ENCODE measurements around the gene YPEL5.
A peak's percentile ranks its signal among the peaks of the same experiment; 100 is the strongest.

YPEL5 gene

DNA sequence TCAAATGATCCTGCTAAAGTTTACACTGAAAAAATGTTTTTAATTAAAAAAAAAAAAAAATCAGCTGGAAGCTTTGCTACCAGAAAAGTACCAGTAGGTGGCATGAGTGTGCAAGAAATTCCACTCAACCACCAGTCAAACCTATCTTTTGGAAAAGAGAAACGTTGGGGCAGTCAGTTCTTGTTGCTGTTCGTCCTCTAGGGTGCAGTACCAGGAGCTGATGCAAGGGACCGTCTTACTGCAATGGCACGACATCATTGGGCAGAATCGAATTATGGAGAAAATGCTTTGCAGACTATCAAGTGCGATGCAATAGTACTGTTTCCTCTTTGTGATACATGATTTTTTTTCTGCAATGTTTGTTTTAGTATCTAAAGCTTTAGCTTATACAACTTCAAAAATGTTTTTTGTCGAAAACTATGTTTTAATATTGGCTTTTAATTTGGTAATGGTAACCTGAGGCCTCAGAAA is 18.3 kb downstream of the YPEL5 start:
- peak; percentile 90 for DNase-seq (ENCODE audit: low spot score)

DNA sequence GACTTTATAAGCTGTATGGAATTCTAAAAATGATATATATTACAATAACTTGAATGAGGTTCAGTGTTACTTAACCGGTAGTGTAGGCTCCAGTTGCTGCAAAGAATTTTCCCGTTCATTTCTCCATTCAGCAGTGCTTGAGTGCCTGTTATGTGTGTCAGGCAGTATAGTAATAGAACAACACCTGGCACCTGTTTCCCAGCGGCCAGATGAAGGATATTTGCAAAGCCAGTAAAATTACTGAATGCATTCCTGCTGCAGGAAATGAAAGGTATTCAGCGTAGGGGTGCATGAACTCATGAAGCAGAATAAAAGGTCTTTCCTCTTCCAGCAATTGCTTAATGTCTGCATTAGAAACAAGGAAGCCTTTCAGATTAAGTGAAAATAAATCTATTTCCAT is 18.8 kb downstream of the YPEL5 start:
- DNase-seq (ENCODE audit: low spot score): no peak

DNA sequence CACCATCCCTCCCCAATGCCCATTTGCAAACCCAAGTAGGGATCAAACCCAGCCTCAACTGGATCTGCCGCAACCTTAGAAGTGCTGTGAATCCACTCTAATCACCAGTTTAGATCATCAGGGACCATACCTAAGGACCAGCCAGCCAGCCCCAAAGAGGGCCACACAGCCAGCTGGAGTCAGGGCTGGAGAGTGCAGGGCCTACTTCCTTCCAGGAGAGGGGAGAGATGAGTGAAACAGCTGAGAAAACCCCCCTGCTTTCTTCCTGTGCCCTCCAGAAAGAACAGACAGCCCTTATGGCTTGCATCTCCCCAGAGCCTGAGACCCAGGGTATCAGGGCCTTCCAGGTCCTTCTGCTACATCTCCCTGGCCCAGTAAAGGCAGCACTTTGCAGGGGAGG is 25.8 kb downstream of the YPEL5 start:
- no peak for DNase-seq (ENCODE audit: low spot score)

DNA sequence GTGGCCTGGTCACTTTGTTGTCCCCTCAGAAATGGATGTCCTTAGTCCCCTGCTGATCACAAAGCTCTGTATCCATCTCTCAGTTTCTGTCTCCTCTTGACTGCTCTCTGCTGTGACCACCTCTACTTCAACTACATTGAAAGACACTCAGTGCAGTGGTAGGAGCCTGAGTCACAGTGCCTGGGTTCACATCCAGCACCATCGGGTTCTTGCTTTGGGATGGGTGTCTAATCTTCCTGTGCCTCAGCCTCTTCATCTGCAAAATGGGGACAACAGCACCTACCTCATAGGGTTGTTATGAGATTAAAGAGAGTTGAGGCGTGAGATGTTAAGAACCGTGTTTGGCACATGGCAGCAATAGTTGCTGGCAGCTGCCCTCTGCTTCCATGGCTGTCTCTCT is 30.6 kb downstream of the YPEL5 start:
- DNase-seq (ENCODE audit: low spot score): no peak

DNA sequence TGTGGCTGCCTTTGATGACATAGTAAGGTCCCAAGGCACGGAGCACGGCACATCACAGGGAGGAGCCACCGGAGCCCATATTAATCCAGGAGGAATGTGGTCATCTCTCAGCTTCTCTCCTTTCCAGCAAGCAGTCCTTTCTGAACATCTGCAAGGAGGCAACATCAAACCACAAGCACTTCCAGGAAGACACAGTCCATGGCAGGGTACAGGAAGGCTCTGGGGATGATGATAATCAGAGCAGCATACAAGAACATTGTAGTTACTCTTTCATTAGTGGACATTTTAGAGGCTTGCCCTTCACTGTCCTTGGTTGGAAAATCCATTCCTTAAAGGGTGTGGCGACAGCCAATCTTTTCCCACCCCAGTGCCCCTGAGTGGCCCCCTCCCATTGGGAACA is 31.1 kb downstream of the YPEL5 start:
- DNase-seq (ENCODE audit: low spot score): no peak

DNA sequence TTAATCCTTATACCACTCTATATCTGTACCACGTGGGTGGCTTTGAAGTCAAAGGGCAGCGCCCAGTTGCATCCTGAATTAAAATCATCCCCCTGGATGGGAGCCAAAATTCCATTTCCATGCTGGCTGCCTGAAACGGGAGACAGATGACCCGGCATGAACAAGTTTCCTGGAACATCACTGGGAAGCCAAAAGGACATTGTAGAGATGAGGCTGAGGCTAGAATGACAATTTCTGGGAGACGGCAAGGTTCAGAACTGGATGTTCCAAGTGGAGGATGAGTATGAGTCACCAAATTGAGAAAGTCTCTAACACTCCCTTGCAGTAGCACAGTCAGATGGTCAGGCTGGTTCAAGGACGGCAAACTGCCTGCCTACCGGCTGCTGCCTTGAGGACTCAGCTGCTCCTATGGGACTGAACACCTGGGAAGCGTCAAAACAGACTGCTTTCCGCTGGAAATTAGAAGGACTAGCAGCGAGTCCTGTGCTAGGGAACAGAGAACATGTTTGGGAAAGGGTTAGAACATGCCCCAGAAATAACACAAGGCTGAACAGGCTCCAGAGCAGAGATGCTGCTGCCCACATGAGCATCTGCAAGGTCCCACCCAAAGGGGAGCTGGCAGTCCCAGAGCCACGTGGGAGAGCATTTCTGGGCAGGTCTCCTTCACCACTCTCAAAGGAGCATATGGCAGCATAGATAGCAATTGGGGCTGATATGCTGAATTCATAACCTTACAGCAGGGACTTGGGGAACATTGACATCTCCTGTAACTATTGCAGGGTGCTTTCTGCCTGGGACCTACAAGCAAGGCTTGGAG is 32.0 kb downstream of the YPEL5 start:
- peak; percentile 36 for DNase-seq (ENCODE audit: low spot score)

DNA sequence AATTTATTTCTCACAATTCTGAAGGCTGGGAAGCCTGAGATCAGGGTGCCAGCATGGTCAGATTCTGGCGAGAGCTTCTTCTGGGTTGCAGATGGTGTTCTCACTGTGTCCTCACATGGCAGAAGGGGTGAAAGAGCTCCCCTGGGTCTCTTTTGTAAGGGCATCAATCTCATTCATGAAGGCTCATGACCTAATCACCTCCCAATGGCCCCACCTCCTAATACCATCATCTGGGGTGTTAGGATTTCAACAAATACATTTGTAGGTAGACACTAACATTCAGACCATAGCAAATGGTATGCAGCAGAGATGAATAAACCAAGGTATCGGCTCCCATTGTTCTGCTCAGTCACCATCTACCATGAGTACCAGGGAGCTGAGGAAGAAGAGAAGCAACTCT is 32.7 kb downstream of the YPEL5 start:
- no peak for DNase-seq (ENCODE audit: low spot score)

DNA sequence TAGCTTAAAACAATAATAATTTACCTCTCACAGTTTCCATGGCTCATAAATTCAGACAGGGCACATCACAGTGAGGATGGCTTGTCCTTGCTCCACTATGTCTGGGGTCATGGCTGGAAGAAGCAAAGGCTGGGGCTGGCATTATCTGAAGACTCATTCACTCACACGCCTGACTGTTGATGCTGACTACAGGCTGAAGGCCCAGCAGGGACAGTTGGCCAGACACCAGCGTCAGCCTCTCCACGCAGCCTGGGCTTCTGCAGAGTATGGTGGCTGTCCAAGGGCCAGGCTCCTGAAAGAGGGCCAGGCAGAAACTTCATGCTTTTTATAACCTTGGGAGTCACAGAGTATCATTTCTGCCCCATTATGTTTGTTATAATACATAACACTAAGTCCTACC is 33.4 kb downstream of the YPEL5 start:
- DNase-seq (ENCODE audit: low spot score): no peak

DNA sequence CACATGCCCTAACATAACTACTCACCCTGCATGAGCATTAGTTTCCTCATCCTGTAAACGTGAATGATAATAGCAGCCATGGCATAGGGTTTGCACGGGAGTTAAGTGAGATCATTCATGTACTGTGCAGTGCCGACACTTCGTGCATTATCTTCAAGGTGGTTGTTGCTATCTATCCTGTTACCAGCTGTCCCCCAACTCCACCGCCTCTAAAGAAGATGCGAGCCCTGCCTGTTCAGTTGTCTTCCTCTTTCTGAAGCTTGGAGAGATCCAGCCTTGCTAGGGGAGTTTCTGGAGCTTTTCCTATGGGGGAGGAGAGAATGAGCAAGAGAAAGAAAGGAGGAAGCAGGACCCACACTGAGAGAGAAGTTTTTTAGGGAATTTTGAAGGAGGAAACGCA is 34.4 kb downstream of the YPEL5 start:
- no peak for DNase-seq (ENCODE audit: low spot score)

DNA sequence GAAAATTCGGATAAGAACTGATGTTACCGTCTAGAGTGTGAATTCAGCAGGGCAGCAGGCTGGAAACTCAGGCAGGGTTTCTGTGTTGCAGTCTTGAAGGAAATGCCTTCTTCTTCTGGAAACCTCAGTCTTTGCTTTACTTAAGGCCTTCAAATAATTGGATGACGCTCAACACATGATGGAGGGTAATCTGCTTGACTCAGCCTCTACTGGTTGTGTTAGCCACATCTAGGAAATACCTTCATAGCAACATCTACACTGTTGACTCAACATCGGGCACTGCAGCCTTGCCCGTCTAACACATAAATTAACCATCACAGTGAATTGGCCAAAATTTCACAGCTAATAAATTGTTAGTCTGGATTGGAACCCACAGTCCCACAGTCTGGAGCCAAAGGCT is 37.2 kb downstream of the YPEL5 start:
- DNase-seq (ENCODE audit: low spot score): no peak

DNA sequence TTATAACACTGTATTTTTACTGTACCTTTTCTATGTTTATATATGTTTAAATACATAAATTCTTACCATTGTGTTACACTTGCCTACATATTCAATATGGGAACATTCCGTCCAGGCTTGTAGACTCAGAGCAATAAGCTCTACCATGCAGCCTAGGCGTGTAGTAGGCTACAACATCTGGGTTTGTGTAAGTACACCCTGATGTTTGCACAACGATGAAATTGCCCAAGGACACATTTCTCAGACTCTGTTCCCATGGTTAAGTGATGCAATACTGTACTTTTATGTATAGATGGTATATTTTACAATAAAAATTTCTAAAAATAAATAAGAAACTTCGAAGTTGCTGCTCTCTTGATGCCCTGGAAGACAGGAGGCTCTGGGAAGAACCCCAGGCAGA is 38.4 kb downstream of the YPEL5 start:
- no peak for DNase-seq (ENCODE audit: low spot score)

DNA sequence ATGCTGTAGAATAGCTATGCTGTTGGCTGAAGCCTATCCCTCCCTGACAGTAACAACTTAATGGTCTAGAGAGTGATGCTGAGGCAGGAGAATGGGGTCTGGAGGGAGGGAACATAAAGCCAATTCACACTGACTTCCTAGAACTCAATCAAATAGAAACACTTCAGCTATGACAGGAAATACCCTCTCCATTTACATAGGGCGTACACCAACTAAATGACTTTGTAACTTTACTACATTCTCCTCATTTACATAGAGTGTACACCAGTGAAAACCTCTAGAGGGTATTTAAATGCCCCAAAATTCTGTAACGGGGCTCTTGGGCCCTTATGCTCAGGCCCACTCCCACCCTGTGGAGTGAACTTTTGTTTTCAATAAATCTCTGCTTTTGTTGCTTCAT is 41.5 kb downstream of the YPEL5 start:
- no peak for DNase-seq (ENCODE audit: low spot score)

DNA sequence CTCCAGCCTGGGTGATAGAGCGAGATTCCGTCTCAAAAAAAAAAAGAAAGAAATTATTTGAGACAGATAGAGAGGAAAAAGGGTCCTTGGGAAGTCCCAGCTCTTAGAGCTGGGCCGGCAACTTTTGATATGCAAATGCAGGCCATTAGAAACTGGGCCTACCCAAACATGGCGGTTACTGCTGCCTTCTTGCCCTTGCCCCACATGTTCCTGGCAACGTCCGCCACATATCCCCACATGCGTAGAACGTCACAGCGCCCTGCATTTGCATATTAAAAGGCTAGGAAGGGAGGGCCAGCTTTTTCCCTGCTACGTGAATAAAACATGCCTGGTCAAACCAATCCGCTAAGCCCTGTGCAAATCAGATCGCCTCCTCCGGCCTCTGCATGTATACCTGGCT is 43.8 kb downstream of the YPEL5 start:
- DNase-seq (ENCODE audit: low spot score): no peak

DNA sequence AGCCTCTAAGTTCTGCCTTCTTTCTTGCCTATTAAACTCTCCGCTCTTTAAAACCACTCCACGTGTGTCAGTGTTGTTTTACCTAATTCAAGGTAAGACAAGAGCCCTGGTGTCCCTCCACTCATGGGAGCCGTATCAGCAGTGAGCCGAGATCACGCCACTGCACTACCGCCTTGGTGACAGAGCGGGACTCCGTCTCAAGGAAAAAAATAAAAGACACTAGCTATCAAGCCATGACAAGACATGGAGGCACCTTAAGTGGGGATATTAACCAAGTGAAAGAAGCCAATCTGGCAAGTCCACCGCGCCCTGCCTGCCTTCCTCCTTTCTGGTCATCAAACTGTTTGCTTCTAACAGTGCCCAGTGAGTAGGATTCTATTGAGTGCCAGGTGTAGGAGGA is 44.3 kb downstream of the YPEL5 start:
- DNase-seq (ENCODE audit: low spot score): no peak

DNA sequence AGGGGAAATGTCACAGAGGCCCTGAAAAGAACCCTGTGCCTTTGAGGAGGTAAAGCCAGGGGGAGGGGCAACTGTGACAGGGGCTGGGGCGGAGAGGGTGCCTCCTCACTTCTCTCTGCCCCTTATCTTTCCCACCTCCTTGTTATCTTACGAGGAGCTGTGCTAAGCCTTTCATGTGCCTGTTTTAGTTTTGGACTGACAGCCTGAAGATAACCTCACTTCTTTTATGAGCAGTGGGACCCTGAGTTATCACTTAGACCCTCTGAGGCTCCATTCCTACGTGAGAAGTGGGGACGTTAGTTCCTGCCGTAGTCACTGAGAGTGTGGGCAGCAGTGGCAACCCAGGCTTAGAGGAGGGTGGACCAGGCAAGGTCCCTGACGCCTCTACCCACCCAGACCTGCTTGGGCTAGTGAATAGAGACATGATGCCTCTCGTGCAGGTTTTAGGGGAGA is 45.0 kb downstream of the YPEL5 start:
- no peak for DNase-seq (ENCODE audit: low spot score)

DNA sequence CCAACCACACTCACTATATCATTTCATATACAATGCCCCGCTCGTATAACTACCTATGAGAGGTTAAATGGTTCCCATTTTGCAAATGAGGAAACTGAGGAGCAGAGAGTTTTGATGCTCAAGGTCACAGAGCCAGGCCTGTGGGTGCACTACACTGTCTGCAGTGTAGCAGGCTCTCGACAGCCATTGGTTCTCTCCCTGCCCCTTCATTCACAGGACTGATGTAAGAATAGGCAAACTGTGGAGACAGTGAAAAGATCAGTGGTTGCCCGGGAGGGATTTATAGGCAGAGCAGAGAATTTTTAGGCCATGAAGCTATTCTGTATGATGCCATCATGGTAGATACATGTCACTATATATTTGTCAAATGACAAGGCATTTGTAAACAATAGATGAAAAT is 45.5 kb downstream of the YPEL5 start:
- no peak for DNase-seq (ENCODE audit: low spot score)

DNA sequence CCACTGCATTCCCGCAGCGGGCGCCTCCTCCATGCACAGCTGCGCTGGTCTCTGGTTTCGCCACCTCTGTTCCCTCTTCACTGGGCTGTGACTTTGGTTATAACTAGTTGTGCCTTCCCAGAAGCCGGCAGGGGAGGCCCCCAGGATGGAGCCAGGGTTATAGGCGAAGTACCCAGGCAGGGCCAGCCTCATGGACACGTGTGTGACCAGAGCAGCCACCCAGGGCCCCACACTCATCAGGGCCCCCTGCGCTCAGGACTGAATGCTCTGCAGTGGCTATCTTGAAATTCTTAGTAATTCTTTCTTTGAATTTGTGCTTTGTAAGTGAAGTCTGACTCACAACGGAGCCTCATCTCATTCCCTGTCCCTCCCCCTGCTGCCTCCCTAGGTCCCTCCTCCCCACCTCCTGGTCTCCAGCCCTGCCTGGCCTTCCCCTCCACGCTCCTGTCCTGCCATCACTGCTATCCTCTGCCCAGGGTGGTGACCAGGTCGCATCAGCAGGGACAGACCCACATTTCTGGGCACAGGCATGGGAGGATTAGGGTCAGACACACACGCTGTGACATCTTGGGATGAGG is 46.4 kb downstream of the YPEL5 start:
- no peak for DNase-seq (ENCODE audit: low spot score)

DNA sequence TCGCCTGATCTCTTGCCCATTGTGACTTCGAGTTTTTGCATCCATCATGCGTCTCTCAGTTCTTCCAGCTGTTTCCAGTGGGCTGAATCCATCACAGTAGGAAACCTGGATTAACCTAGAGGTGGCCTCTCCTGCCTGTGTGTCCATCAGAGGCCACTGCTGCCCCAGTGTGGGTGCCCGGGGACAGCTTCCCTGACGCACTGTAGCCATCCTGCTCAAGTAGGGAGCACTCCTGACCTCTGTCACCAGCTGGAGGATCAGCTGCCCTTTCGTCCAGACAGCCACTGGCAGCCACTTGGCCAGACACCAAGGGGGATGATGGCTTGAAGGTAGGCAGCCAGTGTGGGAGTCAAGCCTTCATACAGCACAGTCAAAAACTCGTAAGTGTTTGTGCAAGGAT is 47.6 kb downstream of the YPEL5 start:
- DNase-seq (ENCODE audit: low spot score): no peak

DNA sequence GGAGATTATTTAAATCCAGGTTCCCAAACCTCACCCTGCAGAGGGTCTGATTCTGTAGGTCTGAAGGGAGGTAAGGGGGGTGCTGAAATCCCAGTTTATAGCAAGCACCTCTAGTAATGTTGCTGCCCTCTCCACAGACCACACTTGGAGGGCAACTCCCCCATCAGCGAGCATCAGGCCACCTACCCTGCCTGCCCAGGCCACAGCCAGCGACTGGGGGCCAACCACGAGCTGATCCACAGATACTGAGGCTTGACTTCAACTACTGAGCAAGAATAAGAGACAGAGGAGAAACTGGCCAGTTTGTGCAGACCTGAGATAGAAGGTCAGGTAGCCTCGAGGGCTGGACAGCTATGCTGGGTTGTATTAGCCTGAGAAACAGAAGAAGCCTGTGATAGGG is 48.2 kb downstream of the YPEL5 start:
- no peak for DNase-seq (ENCODE audit: low spot score)

DNA sequence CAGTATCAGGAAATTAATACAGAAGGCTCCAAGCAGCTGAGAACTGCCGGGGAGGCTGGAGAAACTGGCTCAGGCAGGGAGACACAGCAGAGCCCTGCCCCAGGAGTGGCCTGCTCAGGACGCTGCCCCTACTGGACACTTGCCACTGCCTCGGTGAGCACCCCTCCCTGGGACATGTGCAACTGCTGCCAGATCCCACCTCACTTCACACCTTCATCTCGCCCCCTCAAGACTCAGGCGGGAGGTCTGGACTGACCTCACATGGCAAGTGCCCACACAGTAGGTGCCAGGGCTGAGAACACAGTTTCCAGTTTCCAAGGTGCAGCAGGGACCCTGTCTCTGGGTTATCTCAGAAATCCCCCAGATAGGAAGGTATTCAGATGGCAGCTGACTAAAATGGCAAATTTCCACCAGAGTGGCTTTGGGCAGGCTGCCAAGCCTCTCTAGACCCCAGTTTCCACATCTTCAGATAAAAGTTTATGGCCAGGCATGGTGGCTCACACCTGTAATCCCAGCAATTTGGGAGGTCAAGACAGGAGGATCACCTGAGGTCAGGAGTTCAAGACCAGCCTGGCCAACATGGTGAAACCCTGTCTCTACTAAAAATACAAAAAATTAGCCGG is 50.9 kb downstream of the YPEL5 start:
- no peak for DNase-seq (ENCODE audit: low spot score)

DNA sequence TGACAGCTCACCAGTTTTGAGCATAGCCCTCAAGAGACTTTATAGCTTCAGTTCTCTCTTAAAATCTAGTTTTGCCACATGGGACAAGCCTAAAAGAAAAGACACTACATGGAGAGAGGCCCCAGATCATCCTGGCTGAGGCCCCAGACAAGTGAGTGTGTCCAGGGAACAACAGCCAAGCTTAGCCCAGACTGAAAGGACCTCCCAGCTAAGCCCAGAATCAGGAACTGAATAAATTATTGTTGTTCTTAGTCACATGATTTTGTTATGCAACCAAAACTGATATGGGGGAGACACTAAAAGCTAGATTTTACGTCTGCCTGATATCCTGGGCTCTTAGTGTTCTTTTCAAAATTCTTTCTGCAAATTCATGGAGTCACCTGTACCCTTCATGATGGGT is 55.2 kb downstream of the YPEL5 start:
- DNase-seq (ENCODE audit: low spot score): peak; percentile 62

DNA sequence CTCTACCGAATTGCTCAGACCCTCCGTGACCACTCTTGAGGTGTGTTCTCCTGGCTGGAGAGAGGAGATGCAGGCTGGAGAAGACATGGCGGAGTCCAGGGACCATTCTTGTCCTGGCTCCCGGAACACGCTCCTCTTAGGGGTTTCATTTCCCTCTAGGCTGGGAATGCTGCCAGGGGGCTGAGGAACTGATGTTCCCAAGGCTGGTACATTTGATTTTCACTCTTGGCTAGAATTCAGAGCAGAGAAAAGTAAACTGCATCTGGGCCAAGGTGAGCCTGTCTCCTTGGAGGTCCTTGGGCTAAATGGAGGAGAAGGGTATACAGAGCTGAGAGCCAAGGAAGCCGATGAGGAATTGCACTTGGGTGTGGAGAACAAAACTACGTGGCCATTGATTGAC is 56.3 kb downstream of the YPEL5 start:
- DNase-seq (ENCODE audit: low spot score): no peak

DNA sequence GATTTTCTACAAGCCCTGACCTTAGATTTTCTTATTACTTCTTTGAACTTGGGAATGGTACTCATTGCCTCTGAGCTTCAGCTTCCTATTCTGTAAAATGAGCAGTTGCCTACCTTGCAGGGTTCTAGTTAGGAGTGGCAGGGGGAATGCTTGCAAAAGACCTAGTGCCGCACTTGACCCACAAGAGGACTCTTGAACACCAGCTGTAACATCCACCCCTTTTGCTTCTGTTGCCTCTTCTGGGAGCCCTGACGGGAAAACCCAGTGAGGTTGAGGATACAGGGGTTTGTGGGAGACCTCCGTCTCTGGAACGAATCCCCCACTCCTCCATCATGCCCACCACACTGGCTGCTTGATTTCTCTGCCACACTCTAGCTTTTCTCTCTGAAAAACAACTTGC is 57.5 kb downstream of the YPEL5 start:
- DNase-seq (ENCODE audit: low spot score): no peak

All from pons (tissue), 1 donor.